Type B pancreatic cell (in vitro differentiated cells): Measurements from ENCODE around the gene TXNDC16. TPM values are rescaled to one million over a fixed set of nuclear protein-coding genes. Genes with fewer than 3 reads are reported as not detected.
A peak's percentile ranks its signal among the peaks of the same experiment; 100 is the strongest.

Experiments used
- DNase-seq: peaks from one replicate; pipeline ENCODE4 v3.0.0; 2021; ENCODE audit warnings: mixed read lengths; ENCODE audit not compliant: unreplicated experiment; ENCODE audit errors: extremely low spot score
- H3K27ac Mint-ChIP-seq: 2 replicates; pipeline ENCODE4 v1.8.0; 2021; ENCODE audit warnings: mild to moderate bottlenecking, mixed read lengths
- H3K27me3 Mint-ChIP-seq: 2 replicates; pipeline ENCODE4 v1.8.0; 2021; ENCODE audit warnings: mixed read lengths
- H3K36me3 Mint-ChIP-seq: 2 replicates; pipeline ENCODE4 v1.8.0; 2021; ENCODE audit warnings: mixed read lengths
- H3K4me1 Mint-ChIP-seq: one replicate; pipeline ENCODE4 v1.8.0; 2021; ENCODE audit warnings: mixed read lengths; ENCODE audit not compliant: unreplicated experiment
- H3K4me3 Mint-ChIP-seq: 2 replicates; pipeline ENCODE4 v1.8.0; 2021; ENCODE audit warnings: mild to moderate bottlenecking, mixed read lengths
- H3K9me3 Mint-ChIP-seq: 2 replicates; pipeline ENCODE4 v1.8.0; 2021; ENCODE audit warnings: mixed read lengths
- total RNA-seq: library from RNA; stranded (reverse); gene quantifications from 2 replicates; pipeline ENCODE4 v1.2.1, GENCODE V29; 2021; ENCODE audit warnings: low replicate concordance
- TF ChIP-seq, protein P1 (sequence below): fragments of 200-600 bp; sonication (generic); conservative IDR thresholded peaks from 2 replicates; pipeline ENCODE4 v1.5.0; 2021; ENCODE audit warnings: antibody characterized with exemption, mild to moderate bottlenecking

Gene TXNDC16
- total RNA-seq, 1 donor from 2014 or later: 17.2 TPM

DNA sequence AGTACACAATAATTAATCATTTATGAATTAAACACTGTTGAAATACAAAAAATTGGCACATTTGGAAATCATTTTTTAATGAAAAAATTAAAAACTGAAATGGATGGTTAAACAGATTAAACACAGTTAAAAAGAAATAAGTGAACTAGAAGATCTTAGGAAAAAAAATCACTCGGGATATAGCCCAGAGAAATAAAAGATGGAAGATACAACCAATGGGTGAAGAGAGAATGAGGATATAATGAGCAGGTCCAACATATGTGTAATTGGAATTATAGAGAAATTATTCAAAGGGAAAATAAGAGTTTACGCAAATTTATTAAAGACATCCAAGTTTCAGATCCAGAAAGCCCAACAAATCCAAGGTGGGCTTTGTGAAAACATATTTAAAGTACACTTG is 6.4 kb upstream of the TXNDC16 start:
- H3K27ac Mint-ChIP-seq: no peak overlapping the region
- TF ChIP-seq, protein P1, sequence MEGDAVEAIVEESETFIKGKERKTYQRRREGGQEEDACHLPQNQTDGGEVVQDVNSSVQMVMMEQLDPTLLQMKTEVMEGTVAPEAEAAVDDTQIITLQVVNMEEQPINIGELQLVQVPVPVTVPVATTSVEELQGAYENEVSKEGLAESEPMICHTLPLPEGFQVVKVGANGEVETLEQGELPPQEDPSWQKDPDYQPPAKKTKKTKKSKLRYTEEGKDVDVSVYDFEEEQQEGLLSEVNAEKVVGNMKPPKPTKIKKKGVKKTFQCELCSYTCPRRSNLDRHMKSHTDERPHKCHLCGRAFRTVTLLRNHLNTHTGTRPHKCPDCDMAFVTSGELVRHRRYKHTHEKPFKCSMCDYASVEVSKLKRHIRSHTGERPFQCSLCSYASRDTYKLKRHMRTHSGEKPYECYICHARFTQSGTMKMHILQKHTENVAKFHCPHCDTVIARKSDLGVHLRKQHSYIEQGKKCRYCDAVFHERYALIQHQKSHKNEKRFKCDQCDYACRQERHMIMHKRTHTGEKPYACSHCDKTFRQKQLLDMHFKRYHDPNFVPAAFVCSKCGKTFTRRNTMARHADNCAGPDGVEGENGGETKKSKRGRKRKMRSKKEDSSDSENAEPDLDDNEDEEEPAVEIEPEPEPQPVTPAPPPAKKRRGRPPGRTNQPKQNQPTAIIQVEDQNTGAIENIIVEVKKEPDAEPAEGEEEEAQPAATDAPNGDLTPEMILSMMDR: no peak
- H3K4me1 Mint-ChIP-seq: no peaks in the 10 kb centered on the region
- H3K36me3 Mint-ChIP-seq: peaks cover 8% of the 10 kb centered on the region
- H3K9me3 Mint-ChIP-seq: no peaks in the 10 kb centered on the region
- no peak overlapping the region for H3K4me3 Mint-ChIP-seq
- DNase-seq: no peak
- H3K27me3 Mint-ChIP-seq: no peaks in the 10 kb centered on the region

DNA sequence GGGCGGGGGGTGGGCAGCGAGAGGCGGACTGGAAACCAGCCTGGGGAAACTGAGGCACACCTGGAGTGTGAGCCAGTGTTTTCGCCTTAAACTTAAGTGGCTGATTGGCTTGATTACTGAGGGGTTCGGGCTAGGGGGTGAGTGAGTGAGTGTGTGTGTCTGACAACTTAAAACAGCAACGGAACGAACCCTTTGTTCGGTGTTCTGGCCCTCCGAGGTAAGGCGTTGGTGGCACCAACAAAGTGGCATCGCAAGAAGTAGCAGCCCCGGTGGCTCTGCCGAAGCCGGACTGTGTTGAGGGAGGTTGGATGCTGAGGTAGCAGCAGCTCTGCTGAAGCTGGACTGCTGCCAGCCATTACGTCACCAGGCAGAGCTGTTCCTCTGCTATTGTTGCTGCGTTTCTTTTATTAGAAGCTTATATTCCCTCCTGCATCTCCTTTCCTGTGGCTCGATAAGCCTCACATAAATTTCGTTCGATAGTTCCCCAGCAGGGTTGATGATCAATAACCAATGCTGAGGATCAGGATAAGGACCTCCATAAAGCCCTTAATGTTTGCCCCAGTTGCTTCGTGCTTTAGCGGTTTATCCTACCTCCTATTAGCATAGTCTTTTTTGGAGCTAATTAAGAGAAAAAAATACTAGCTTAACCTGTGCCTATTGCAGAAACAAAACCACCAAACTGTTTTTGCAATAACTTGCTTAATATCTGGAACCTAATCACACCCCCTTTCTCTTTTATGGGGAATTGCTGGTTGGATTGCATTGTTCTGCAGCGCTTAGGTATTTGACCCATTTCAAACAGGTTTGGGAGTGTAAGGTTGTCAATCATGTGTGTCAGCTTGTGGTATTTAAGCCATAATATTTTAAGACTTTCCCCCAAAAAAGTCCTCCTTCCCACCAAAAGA is 1.6 kb upstream of the TXNDC16 start:
- TF ChIP-seq, protein P1: peak; percentile 46
- Mint-ChIP-seq H3K4me3 (peak overlapping the region; percentile 99), H3K36me3 (peaks cover 8% of the 10 kb centered on the region), H3K27me3 (no peaks in the 10 kb centered on the region), H3K9me3 (no peaks in the 10 kb centered on the region), H3K27ac (peak overlapping the region; percentile 94), H3K4me1 (peaks cover 15% of the 10 kb centered on the region)
- DNase-seq: peak; percentile 86

DNA sequence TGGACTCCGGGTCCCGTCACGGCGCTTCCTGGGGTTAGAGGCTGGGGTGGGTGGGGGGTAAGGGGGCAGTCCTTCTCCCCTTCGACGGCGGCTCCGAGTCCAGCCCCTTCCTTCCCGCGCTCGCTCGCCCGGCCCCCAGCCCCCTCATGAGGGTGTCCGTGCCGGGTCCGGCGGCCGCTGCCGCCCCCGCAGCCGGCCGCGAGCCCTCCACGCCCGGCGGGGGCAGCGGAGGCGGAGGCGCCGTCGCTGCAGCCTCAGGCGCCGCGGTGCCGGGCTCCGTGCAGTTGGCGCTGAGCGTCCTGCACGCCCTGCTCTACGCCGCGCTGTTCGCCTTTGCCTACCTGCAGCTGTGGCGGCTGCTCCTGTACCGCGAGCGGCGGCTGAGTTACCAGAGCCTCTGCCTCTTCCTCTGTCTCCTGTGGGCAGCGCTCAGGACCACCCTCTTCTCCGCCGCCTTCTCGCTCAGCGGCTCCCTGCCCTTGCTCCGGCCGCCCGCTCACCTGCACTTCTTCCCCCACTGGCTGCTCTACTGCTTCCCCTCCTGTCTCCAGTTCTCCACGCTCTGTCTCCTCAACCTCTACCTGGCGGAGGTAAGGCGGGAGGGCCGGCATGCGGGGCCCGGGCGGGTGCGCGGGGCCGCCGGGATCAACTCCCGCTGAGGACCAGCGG is 831 bp upstream of the TXNDC16 start:
- H3K9me3 Mint-ChIP-seq: no peaks in the 10 kb centered on the region
- DNase-seq: peak; percentile 74
- H3K36me3 Mint-ChIP-seq: peaks cover 4% of the 10 kb centered on the region
- TF ChIP-seq, protein P1: no peak
- peak overlapping the region; percentile 99 for H3K4me3 Mint-ChIP-seq
- H3K27ac Mint-ChIP-seq: peak overlapping the region; percentile 94
- H3K27me3 Mint-ChIP-seq: no peaks in the 10 kb centered on the region
- H3K4me1 Mint-ChIP-seq: peaks cover 15% of the 10 kb centered on the region

DNA sequence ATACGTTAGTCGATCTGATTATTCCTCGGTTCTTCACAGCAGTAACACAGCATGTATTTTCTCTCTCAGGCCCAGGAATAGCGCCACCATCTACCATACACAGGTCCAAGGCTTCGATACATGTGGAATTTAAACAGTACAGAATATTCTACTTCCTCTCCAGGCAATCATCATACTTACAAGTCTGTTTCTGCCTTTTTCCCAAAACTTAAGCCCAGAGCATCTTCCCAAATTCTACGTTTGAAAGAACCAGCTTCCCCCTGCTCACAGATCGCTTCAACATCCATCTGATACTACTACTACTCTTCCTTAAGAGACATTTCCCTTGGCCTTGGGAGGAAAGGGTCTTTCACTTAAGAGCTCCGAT is 626 bp downstream of the TXNDC16 start:
- TF ChIP-seq, protein P1: peak; percentile 41
- H3K4me3 Mint-ChIP-seq: peak overlapping the region; percentile 93
- DNase-seq: no peak
- peaks cover 19% of the 10 kb centered on the region for H3K4me1 Mint-ChIP-seq
- H3K9me3 Mint-ChIP-seq: peaks cover 7% of the 10 kb centered on the region
- no peaks in the 10 kb centered on the region for H3K27me3 Mint-ChIP-seq
- H3K36me3 Mint-ChIP-seq: peaks cover 6% of the 10 kb centered on the region
- peak overlapping the region; percentile 87 for H3K27ac Mint-ChIP-seq

DNA sequence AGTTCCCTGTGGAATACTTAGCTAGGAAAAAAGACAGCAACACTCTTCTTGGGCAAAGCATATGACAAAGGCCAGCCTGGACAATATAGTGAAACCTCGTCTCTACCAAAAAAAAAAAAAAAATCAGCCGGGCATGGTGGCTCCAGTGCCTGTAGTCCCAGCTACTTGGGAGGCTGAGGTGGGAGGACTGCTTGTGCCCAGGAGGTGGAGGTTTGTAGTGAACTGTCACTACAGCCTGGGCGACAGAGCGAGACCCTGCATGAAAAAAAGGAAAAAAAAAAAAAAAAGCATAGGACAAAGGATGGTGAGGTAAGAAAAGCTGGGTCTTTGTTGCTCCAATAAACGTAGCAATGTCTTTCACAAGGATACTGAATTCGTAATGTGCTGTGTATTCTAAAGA is 1.1 kb downstream of the TXNDC16 start:
- Mint-ChIP-seq H3K27ac (peak overlapping the region; percentile 87), H3K27me3 (no peaks in the 10 kb centered on the region), H3K9me3 (peaks cover 7% of the 10 kb centered on the region), H3K4me1 (peaks cover 24% of the 10 kb centered on the region), H3K4me3 (peak overlapping the region; percentile 93), H3K36me3 (peaks cover 4% of the 10 kb centered on the region)
- no peak for DNase-seq
- TF ChIP-seq, protein P1: no peak
